D721Med (cell line): ENCODE data around the gene TMCC3.

Experiments used
- DNase-seq: peaks from one replicate; pipeline ENCODE4 v3.0.0; 2011; ENCODE audit warnings: low spot score; ENCODE audit not compliant: insufficient read length
- FAIRE-seq: peaks from 2 replicates; lab custom pipeline; 2011; peaks lifted over from hg19 to GRCh38; lab: Jason Lieb, UNC
- TF ChIP-seq, protein P1 (sequence below): IDR thresholded peaks from 2 replicates; pipeline ENCODE4 v1.5.1; 2012; ENCODE audit warnings: mild to moderate bottlenecking, control low read depth; ENCODE audit not compliant: insufficient read depth; ENCODE audit errors: missing control alignments

TMCC3 gene

DNA sequence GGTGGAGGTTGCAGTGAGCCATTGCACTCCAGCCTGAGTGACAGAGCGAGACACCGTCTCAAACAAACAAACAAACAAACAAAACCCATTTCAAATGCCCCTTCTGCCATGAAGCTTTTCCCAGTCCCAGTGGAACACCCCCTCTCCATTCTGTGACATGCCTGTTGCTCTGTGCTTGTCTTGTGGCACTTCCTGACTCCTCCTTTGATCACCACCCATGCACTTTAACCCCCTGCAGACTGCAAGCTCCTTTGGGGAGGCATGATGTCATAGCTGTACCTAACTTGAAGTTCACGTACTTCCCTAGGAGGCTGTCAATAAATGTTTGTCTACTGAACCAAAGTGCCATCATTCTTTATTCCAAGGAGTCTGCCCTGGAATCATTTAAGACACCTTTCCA, 64.7 kb downstream of the TMCC3 start:
- no peak for FAIRE-seq
- TF ChIP-seq, protein P1, sequence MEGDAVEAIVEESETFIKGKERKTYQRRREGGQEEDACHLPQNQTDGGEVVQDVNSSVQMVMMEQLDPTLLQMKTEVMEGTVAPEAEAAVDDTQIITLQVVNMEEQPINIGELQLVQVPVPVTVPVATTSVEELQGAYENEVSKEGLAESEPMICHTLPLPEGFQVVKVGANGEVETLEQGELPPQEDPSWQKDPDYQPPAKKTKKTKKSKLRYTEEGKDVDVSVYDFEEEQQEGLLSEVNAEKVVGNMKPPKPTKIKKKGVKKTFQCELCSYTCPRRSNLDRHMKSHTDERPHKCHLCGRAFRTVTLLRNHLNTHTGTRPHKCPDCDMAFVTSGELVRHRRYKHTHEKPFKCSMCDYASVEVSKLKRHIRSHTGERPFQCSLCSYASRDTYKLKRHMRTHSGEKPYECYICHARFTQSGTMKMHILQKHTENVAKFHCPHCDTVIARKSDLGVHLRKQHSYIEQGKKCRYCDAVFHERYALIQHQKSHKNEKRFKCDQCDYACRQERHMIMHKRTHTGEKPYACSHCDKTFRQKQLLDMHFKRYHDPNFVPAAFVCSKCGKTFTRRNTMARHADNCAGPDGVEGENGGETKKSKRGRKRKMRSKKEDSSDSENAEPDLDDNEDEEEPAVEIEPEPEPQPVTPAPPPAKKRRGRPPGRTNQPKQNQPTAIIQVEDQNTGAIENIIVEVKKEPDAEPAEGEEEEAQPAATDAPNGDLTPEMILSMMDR: no peak

DNA sequence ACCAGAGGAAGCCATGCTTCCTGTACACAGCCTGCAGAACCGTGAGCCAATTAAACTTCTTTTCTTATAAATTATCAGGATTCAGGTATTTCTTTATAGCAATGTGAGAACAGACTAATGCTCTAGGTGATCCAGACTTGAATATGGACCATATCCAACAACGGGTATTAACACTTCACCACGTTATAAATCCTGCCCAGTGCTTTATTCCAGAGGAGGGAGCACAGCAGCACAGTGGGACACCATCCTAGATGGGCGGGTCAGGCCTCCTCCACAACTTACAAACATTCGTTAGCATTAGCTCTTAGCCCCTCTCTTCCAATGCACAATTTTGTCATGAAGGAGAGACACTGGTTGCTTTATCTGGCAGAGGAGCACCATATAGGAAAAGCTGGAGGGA, 66.0 kb downstream of the TMCC3 start:
- DNase-seq (no peak), FAIRE-seq (no peak)
- TF ChIP-seq, protein P1: no peak

More for the DNA sequence above, 64.7 kb downstream of the TMCC3 start:
- no peak for DNase-seq

DNA sequence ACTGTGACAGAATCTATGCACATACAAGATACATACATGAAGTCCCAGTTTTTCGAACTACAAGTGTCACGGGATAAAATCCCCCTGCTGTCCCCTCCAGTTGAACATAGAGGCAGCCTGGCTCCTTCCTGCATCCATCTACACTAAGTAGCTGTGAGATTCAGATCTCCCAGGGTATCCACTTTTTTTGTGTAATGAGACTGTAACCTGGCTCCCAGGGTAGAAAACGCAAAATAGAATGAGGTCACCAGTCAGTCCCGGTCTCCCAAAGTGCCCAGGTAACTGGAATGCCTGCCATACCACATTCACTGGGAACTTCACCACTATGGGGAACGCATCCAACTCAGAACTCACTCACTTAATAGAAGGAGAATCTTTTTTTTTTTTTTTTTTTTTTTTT, 67.8 kb downstream of the TMCC3 start:
- FAIRE-seq (no peak), DNase-seq (no peak)
- TF ChIP-seq, protein P1: no peak

DNA sequence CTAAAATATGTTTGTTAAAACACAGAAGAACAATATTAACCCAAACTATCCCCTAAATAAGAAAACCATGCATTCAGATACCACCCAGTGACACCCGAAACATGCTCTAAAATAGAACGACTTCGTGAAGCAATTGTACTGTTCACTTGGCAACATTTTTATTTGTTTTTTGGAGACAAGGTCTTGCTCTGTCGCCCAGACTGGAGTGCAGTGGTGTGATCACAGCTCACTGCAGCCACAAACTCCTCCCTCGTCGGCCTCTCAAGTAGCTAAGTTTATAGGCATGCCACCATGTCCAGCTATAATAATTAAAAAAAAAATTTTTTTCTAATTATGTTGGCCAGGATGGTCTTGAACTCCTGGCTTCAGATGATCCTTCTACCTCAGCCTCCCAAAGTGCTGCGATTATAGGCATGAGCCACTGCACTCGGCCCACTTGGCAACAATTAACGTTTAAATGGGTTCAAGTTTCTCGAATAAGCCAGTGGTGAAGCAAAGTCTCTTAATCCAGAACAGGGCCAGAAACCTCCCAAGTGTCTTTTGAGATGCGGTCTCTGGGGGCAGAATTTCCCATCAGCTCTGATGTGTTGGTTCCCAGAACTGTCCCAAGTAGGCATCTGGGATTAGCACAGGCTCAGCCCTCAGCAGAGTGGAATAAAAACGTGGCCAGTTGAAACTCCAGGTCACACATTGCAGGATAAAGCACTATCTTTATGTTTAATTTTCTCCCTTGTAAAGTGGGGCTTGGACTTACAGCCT, 74.5 kb downstream of the TMCC3 start:
- no peak for DNase-seq
- no peak for FAIRE-seq

DNA sequence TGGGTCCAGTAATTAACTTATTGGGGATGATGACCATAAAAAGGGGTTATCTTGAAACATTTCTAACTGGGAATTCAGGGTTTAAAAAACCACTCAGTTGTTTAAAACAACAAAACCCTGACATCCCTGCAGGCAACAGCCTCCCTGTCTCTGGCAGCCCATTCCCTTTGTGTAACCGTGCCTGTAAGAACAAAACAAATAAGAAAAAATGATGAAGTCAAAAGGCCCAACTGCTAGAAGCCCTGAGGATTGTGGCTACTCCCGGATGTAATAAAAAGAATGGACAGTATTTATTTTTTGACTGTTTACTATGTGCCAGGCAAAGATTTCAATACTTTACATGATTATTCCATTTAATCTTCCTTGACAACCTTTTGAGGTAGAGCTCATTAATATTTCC, 75.3 kb downstream of the TMCC3 start:
- FAIRE-seq: no peak
- TF ChIP-seq, protein P1: no peak
- DNase-seq: no peak

More for the DNA sequence above, 74.5 kb downstream of the TMCC3 start:
- TF ChIP-seq, protein P1: no peak

DNA sequence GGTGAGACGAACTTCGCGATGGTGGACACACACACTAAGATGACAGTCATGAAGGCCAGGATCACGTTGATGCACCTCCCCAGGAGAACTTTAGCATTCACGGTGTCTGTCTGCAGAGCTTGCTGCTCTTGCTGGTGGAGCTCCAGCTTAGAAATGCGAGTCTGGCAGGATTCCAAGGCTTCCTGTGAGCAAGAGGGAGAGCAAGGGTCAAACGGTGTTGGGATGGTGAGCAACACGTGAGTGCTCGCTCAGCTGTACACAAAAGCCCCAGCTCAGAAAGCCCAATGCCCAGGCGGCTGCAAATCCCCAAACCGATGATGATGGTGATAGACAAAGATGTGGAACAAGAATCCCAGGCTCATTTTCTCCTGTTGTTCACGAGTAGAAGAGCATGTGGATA, 78.8 kb downstream of the TMCC3 start:
- TF ChIP-seq, protein P1: no peak
- DNase-seq (no peak), FAIRE-seq (no peak)

DNA sequence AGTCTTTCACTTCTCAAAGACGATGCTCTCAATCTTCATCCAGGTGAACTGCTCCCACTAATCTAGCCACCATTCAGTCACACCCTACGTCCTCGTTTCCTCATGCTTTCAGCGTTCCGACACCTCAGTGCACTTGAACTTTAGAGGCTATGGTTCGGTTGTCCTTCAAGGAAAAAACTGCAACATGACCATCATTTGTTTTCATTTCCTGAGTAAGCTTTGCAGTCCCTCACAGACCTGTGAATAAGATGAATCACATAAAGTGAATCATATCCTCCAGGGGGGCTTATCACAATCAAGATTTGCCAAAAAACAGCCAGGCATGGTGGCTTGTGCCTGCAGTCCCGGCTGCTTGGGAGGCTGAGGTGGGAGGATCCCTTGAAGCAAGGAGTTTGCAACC, 80.2 kb downstream of the TMCC3 start:
- TF ChIP-seq, protein P1: no peak
- DNase-seq (no peak), FAIRE-seq (no peak)
